ENCODE data around the gene GPR3. TPM values are rescaled to one million over a fixed set of nuclear protein-coding genes. Genes with fewer than 3 reads are reported as not detected.
A peak's percentile ranks its signal among the peaks of the same experiment; 100 is the strongest.

Gene GPR3
- total and polyA plus RNA-seq, 2 of the 13 experiments (the other 11 are each of a cell fraction or from before 2014, with no cell fraction given) = 1.00 to 2.6 TPM

DNA sequence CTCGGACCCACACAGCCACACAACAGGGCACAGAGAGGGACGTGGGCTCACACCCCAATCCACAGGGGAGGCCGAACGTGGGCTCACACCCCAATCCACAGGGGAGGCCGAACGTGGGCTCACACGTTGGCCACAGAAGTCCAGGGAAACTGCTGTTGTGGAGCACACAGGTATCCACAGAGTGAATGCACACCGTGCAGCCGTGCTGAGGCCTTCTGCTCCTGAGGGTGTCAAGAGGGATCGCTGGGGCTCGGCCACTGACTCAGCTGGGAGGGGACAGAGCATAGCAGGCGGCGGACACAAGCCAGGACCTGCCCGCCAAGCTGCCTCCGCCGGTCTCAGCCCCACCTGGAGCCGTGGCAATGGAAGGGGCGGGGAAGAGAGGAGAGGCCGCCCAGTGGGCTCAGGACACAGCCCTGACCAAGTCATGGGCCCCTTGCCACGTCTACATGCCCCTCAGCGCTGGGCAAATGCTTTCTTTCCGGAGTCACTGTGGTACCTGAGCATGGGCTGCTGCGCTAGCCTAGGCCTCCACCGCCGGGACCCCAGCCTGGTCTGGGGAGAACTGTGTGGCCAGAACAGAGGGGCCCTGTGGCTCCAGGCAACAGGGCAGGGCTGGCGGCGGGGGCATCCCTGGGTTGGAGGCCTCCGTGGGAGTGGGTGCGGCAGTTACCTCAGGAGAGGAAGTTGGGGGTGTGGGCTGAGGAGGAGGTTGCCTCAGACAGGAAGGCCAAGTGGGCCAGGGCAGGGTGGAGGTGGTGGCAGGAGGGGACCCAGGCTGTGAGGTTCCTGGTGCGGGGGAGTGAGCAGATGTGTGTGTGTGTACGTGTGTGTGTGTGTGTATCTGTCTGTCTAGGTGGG, 49.4 kb upstream of the GPR3 start (continued):
- TF ChIP-seq, protein P1, sequence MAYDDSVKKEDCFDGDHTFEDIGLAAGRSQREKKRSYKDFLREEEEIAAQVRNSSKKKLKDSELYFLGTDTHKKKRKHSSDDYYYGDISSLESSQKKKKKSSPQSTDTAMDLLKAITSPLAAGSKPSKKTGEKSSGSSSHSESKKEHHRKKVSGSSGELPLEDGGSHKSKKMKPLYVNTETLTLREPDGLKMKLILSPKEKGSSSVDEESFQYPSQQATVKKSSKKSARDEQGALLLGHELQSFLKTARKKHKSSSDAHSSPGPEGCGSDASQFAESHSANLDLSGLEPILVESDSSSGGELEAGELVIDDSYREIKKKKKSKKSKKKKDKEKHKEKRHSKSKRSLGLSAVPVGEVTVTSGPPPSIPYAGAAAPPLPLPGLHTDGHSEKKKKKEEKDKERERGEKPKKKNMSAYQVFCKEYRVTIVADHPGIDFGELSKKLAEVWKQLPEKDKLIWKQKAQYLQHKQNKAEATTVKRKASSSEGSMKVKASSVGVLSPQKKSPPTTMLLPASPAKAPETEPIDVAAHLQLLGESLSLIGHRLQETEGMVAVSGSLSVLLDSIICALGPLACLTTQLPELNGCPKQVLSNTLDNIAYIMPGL (CRISPR knock-in tag; IDR thresholded peaks at IDR 0.05; ENCODE audit: borderline replicate concordance in 1 of 2, low read depth in 1 of 2) = peak; percentile 37 to 67; a peak in 3 of 4 replicates
- TF ChIP-seq ONECUT2 (CRISPR knock-in tag; IDR thresholded peaks at IDR 0.05) (no peak; the same call in 1 of the 2 replicates), ZNF776 (CRISPR knock-in tag; IDR thresholded peaks at IDR 0.05) (0 out of 2 replicates have a peak, but pooled peaks have one; percentile 11), SYNCRIP (IDR thresholded peaks at IDR 0.05; ENCODE audit: insufficient read depth, low read depth, low read length) (no peak), TRIM24 (CRISPR knock-in tag; IDR thresholded peaks at IDR 0.05) (no peak), ZNF790 (CRISPR knock-in tag; IDR thresholded peaks at IDR 0.05; ENCODE audit: borderline replicate concordance) (no peak), PHF21A (CRISPR knock-in tag; IDR thresholded peaks at IDR 0.05) (no peak), ZNF350 (CRISPR knock-in tag; IDR thresholded peaks at IDR 0.05; ENCODE audit: borderline replicate concordance, low read depth) (no peak), SMARCE1 (IDR thresholded peaks at IDR 0.05; ENCODE audit: borderline replicate concordance) (no peak), NR1H2 (CRISPR knock-in tag; IDR thresholded peaks at IDR 0.05; ENCODE audit: borderline replicate concordance, low read depth) (no peak), POLR2AphosphoS5 (IDR thresholded peaks at IDR 0.05; ENCODE audit: low read depth, low read length) (no peak; the same call in 1 of the 2 replicates), KDM5A (IDR thresholded peaks at IDR 0.05; ENCODE audit: borderline replicate concordance, low read length) (no peak)
- TF ChIP-seq, protein P2, sequence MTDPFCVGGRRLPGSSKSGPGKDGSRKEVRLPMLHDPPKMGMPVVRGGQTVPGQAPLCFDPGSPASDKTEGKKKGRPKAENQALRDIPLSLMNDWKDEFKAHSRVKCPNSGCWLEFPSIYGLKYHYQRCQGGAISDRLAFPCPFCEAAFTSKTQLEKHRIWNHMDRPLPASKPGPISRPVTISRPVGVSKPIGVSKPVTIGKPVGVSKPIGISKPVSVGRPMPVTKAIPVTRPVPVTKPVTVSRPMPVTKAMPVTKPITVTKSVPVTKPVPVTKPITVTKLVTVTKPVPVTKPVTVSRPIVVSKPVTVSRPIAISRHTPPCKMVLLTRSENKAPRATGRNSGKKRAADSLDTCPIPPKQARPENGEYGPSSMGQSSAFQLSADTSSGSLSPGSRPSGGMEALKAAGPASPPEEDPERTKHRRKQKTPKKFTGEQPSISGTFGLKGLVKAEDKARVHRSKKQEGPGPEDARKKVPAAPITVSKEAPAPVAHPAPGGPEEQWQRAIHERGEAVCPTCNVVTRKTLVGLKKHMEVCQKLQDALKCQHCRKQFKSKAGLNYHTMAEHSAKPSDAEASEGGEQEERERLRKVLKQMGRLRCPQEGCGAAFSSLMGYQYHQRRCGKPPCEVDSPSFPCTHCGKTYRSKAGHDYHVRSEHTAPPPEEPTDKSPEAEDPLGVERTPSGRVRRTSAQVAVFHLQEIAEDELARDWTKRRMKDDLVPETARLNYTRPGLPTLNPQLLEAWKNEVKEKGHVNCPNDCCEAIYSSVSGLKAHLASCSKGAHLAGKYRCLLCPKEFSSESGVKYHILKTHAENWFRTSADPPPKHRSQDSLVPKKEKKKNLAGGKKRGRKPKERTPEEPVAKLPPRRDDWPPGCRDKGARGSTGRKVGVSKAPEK (CRISPR knock-in tag; IDR thresholded peaks at IDR 0.05; ENCODE audit: borderline replicate concordance) = 0 out of 2 replicates have a peak, but pooled peaks have one; percentile 36
- TF ChIP-seq, protein P3, sequence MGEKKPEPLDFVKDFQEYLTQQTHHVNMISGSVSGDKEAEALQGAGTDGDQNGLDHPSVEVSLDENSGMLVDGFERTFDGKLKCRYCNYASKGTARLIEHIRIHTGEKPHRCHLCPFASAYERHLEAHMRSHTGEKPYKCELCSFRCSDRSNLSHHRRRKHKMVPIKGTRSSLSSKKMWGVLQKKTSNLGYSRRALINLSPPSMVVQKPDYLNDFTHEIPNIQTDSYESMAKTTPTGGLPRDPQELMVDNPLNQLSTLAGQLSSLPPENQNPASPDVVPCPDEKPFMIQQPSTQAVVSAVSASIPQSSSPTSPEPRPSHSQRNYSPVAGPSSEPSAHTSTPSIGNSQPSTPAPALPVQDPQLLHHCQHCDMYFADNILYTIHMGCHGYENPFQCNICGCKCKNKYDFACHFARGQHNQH (CRISPR knock-in tag; IDR thresholded peaks at IDR 0.05) = no peak
- TF ChIP-seq, protein P4, sequence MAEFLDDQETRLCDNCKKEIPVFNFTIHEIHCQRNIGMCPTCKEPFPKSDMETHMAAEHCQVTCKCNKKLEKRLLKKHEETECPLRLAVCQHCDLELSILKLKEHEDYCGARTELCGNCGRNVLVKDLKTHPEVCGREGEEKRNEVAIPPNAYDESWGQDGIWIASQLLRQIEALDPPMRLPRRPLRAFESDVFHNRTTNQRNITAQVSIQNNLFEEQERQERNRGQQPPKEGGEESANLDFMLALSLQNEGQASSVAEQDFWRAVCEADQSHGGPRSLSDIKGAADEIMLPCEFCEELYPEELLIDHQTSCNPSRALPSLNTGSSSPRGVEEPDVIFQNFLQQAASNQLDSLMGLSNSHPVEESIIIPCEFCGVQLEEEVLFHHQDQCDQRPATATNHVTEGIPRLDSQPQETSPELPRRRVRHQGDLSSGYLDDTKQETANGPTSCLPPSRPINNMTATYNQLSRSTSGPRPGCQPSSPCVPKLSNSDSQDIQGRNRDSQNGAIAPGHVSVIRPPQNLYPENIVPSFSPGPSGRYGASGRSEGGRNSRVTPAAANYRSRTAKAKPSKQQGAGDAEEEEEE (CRISPR knock-in tag; IDR thresholded peaks at IDR 0.05; ENCODE audit: borderline replicate concordance) = no peak
- TF ChIP-seq, protein P5, sequence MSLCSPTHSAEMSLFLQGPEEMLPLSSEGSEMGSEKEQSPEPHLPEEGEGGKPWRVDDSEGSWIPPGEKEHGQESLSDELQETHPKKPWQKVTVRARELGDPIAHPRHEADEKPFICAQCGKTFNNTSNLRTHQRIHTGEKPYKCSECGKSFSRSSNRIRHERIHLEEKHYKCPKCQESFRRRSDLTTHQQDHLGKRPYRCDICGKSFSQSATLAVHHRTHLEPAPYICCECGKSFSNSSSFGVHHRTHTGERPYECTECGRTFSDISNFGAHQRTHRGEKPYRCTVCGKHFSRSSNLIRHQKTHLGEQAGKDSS (CRISPR knock-in tag; IDR thresholded peaks at IDR 0.05; ENCODE audit: borderline replicate concordance, low read depth) = no peak
